B cell (primary cell): ENCODE measurements around the gene MYLK4. TPM values are rescaled to one million over a fixed set of nuclear protein-coding genes. Genes with fewer than 3 reads are reported as not detected.

Source experiments
- ATAC-seq: fragments of 200-7000 bp; cut with Tn5 transposase; one replicate; pipeline ENCODE4 v1.10.0; 2021; ENCODE audit warnings: low read depth, mild to moderate bottlenecking, moderate number of reproducible peaks, moderate library complexity
- CTCF ChIA-PET: fragments of 350-600 bp; sonication (Branson Sonifier 250); formaldehyde crosslinking; loops from one replicate; lab custom pipeline; 2021; ENCODE audit warnings: antibody characterized with exemption, inconsistent platforms; lab: Charles Lee
- POLR2A ChIA-PET: fragments of 350-600 bp; sonication (Branson Sonifier 250); formaldehyde crosslinking; loops from one replicate; lab custom pipeline; 2021; ENCODE audit warnings: antibody characterized with exemption; lab: Charles Lee
- DNase-seq: peaks from one replicate; pipeline ENCODE4 v3.0.0; 2013
- H2AFZ ChIP-seq: 2 replicates; pipeline ENCODE4 v1.6.1; 2012; ENCODE audit warnings: mild to moderate bottlenecking, low read depth, low read length; ENCODE audit not compliant: insufficient read depth, poor library complexity, severe bottlenecking
- H3K27ac ChIP-seq, 2 donors: 1 replicate in 1 of 2; 2 replicates in 1 of 2; pipeline ENCODE4 v1.5.1; 2012 to 2013; ENCODE audit warnings: low read length in 2 of 2, mild to moderate bottlenecking in 2 of 2, moderate library complexity in 1 of 2
- H3K27me3 ChIP-seq, 4 experiments: fragments of 200-600 bp in 1 of 4; sonication (generic) in 1 of 4; replicated peaks in 1 of 4; 1 replicate in 2 of 4; 2 replicates in 2 of 4; pipeline versions ENCODE4 v1.6.1 to v1.7.0; 2013 to 2016; ENCODE audit warnings: low read length in 3 of 4, mild to moderate bottlenecking in 2 of 4, mixed read lengths in 1 of 4, moderate library complexity in 1 of 4; ENCODE audit not compliant: insufficient read depth in 4 of 4, control insufficient read depth in 3 of 4; ENCODE audit errors: control extremely low read depth in 1 of 4
- H3K36me3 ChIP-seq, 2 experiments: replicated peaks in 1 of 2; 1 replicate in 1 of 2; 2 replicates in 1 of 2; pipeline versions ENCODE4 v1.6.1 to v1.7.1; 2013; ENCODE audit warnings: low read length in 1 of 2; ENCODE audit not compliant: insufficient read depth in 2 of 2, control insufficient read depth in 1 of 2; ENCODE audit errors: control extremely low read depth in 1 of 2, extremely low read depth in 1 of 2
- H3K4me1 ChIP-seq, 2 donors: fragments of 200-600 bp in 1 of 2; sonication (generic) in 1 of 2; 1 replicate in 1 of 2; 2 replicates in 1 of 2; pipeline versions ENCODE4 v1.5.1 to v1.6.1; 2013 to 2017; ENCODE audit warnings: low read length in 2 of 2; ENCODE audit not compliant: control insufficient read depth in 2 of 2, insufficient read depth in 2 of 2
- H3K4me2 ChIP-seq: replicated peaks from 2 replicates; pipeline ENCODE3; 2012; ENCODE audit warnings: mild to moderate bottlenecking, low read depth, low read length; ENCODE audit not compliant: poor library complexity, severe bottlenecking
- H3K4me3 ChIP-seq, 5 experiments: fragments of 200-600 bp in 1 of 5; sonication (generic) in 1 of 5; 1 replicate in 3 of 5; 2 replicates in 2 of 5; pipeline versions ENCODE4 v1.5.1 to v1.7.0; 2011 to 2016; ENCODE audit warnings: low read length in 4 of 5, mild to moderate bottlenecking in 4 of 5, low read depth in 2 of 5, control low read depth in 1 of 5, moderate library complexity in 1 of 5; ENCODE audit not compliant: insufficient read depth in 1 of 5; ENCODE audit errors: control extremely low read depth in 1 of 5, extremely low read depth in 1 of 5
- H3K79me2 ChIP-seq: fragments of 200-600 bp; sonication (generic); one replicate; pipeline ENCODE4 v1.6.0; 2016; ENCODE audit warnings: low read length; ENCODE audit not compliant: control insufficient read depth, insufficient read depth
- H3K9ac ChIP-seq: fragments of 200-600 bp; sonication (generic); 2 replicates; pipeline ENCODE4 v1.6.1; 2017; ENCODE audit warnings: mild to moderate bottlenecking, low read length, moderate library complexity
- H3K9me3 ChIP-seq, 3 donors: one replicate each; pipeline versions ENCODE4 v1.6.1 to v1.7.1; 2013; ENCODE audit warnings: low read length in 2 of 3; ENCODE audit not compliant: control insufficient read depth in 2 of 3, insufficient read depth in 1 of 3; ENCODE audit errors: control extremely low read depth in 1 of 3
- H4K20me1 ChIP-seq: 2 replicates; pipeline ENCODE4 v1.6.0; 2012; ENCODE audit warnings: mild to moderate bottlenecking, low read length; ENCODE audit not compliant: insufficient read depth, control insufficient read depth, poor library complexity, severe bottlenecking
- H3K27ac Mint-ChIP-seq: one replicate; pipeline ENCODE4 v1.8.0; 2021; ENCODE audit warnings: mixed read lengths
- H3K27me3 Mint-ChIP-seq: one replicate; pipeline ENCODE4 v1.8.0; 2021; ENCODE audit warnings: mixed read lengths
- H3K4me1 Mint-ChIP-seq: one replicate; pipeline ENCODE4 v1.8.0; 2021; ENCODE audit warnings: mixed read lengths
- H3K4me3 Mint-ChIP-seq: one replicate; pipeline ENCODE4 v1.8.0; 2021; ENCODE audit warnings: mixed read lengths
- H3K9me3 Mint-ChIP-seq: one replicate; pipeline ENCODE4 v1.8.0; 2022; ENCODE audit warnings: mixed read lengths; ENCODE audit not compliant: insufficient read depth
- CTCF ChIP-seq: fragments of 200-600 bp; IDR thresholded peaks from one replicate; pipeline ENCODE4 v1.8.0; 2022; ENCODE audit warnings: antibody characterized with exemption, mild to moderate bottlenecking
- EZH2 ChIP-seq: IDR thresholded peaks from 2 replicates; pipeline ENCODE4 v1.6.1; 2012; ENCODE audit warnings: borderline replicate concordance, low read depth, mild to moderate bottlenecking, moderate library complexity, low read length; ENCODE audit not compliant: insufficient read depth, poor library complexity, severe bottlenecking
- WGBS: methylation state at CpG from one replicate; pipeline ENCODE4 v1.1.5; 2013; ENCODE audit warnings: missing lambda C conversion rate; ENCODE audit not compliant: insufficient coverage; 5-methylcytosine and 5-hydroxymethylcytosine counted together
- intact Hi-C: fragments of 100-400 bp; cut with micrococcal nuclease; formaldehyde crosslinking; loops from one replicate; pipeline ENCODE4 v1.10.0; 2022
- polyA plus RNA-seq: library from polyadenylated mRNA; depleted of rRNA; stranded (reverse); fragments of >200 nt; gene quantifications from 2 replicates; pipeline ENCODE4 v1.2.3, GENCODE V29; 2012
- total RNA-seq, 2 donors: library from RNA; stranded (reverse); fragments of 120-200 nt in 1 of 2; gene quantifications; 1 replicate in 1 of 2; 2 replicates in 1 of 2; pipeline versions ENCODE4 v1.2.3 to v1.2.4, GENCODE V29; 2013 to 2022

The MYLK4 gene
- total and polyA plus RNA-seq, 2 donors (not counting 1 experiment from before 2014, with no cell fraction given): 0.51 to 1.2 TPM

GRCh38 chr6:2710412-2710811 is 40.3 kb downstream of the MYLK4 start:
- Mint-ChIP-seq H3K4me1 (peaks cover 3% of the 10 kb centered on the region), H3K27me3 (peaks cover 6% of the 10 kb centered on the region), H3K27ac (no peak overlapping the region), H3K9me3 (peaks cover 5% of the 10 kb centered on the region), H3K4me3 (no peak overlapping the region)
- H3K36me3 ChIP-seq: no peaks in the 10 kb centered on the region
- no peak overlapping the region for H3K9ac ChIP-seq
- no peaks in the 10 kb centered on the region for H3K79me2 ChIP-seq
- no peak for TF ChIP-seq CTCF
- TF ChIP-seq EZH2: no peak
- intact Hi-C loops: no loop called here
- peaks cover 0 to 4% (median 0%) of the 10 kb centered on the region in 3 donors for H3K9me3 ChIP-seq
- no peak overlapping the region for H3K27ac ChIP-seq
- no peaks in the 10 kb centered on the region for H3K27me3 ChIP-seq
- no peaks in the 10 kb centered on the region for H4K20me1 ChIP-seq
- H3K4me2 ChIP-seq: no peak overlapping the region
- no peak for ATAC-seq
- ChIA-PET CTCF (no interaction called here), POLR2A (no interaction called here)
- peaks cover 0 to 3% of the 10 kb centered on the region in 2 donors for H3K4me1 ChIP-seq
- H2AFZ ChIP-seq: no peak overlapping the region
- DNase-seq: no peak
- H3K4me3 ChIP-seq: no peak overlapping the region

GRCh38 chr6:2708456-2708855 is 42.3 kb downstream of the MYLK4 start:
- DNase-seq (no peak), ATAC-seq (no peak)
- H3K27me3 Mint-ChIP-seq: peaks cover 16% of the 10 kb centered on the region
- H3K27ac ChIP-seq: no peak overlapping the region
- no peaks in the 10 kb centered on the region for H3K79me2 ChIP-seq
- H3K4me3 ChIP-seq: no peak overlapping the region
- no peak overlapping the region for H2AFZ ChIP-seq
- peaks cover 3% of the 10 kb centered on the region for H3K4me1 Mint-ChIP-seq
- no peak overlapping the region for H3K27ac Mint-ChIP-seq
- TF ChIP-seq EZH2: no peak
- no peak for TF ChIP-seq CTCF
- no peaks in the 10 kb centered on the region for H4K20me1 ChIP-seq
- H3K36me3 ChIP-seq: no peaks in the 10 kb centered on the region
- CTCF ChIA-PET: no interaction called here
- H3K9me3 Mint-ChIP-seq: peaks cover 5% of the 10 kb centered on the region
- no peaks in the 10 kb centered on the region for H3K27me3 ChIP-seq
- peaks cover 0 to 3% of the 10 kb centered on the region in 2 donors for H3K4me1 ChIP-seq
- peaks cover 0 to 4% (median 0%) of the 10 kb centered on the region in 3 donors for H3K9me3 ChIP-seq
- H3K4me2 ChIP-seq: no peak overlapping the region
- POLR2A ChIA-PET: no interaction called here
- intact Hi-C loops: no loop called here
- no peak overlapping the region for H3K4me3 Mint-ChIP-seq
- WGBS: no CpG with 5 or more reads among the region's 5 CpGs
- no peak overlapping the region for H3K9ac ChIP-seq
